ENCODE results near the gene TXNRD2.

- TF ChIP-seq EZH2 (IDR thresholded peaks at IDR 0.05): no peak
- TF ChIP-seq, protein P1, sequence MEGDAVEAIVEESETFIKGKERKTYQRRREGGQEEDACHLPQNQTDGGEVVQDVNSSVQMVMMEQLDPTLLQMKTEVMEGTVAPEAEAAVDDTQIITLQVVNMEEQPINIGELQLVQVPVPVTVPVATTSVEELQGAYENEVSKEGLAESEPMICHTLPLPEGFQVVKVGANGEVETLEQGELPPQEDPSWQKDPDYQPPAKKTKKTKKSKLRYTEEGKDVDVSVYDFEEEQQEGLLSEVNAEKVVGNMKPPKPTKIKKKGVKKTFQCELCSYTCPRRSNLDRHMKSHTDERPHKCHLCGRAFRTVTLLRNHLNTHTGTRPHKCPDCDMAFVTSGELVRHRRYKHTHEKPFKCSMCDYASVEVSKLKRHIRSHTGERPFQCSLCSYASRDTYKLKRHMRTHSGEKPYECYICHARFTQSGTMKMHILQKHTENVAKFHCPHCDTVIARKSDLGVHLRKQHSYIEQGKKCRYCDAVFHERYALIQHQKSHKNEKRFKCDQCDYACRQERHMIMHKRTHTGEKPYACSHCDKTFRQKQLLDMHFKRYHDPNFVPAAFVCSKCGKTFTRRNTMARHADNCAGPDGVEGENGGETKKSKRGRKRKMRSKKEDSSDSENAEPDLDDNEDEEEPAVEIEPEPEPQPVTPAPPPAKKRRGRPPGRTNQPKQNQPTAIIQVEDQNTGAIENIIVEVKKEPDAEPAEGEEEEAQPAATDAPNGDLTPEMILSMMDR (IDR thresholded peaks at IDR 0.05): no peak
Observed at GRCh38 chr22:19898145-19898544, 43.5 kb downstream of the TXNRD2 start.
